DND-41 (cell line): ENCODE measurements around the gene RNASE4.

Experiments used
- ATAC-seq: fragments of 200-7000 bp; cut with Tn5 transposase; 3 replicates; pipeline ENCODE4 v1.9.1; 2021; ENCODE audit warnings: low read depth; ENCODE audit not compliant: insufficient read depth
- DNase-seq: peaks from one replicate; pipeline ENCODE4 v3.0.0-alpha.2; 2020
- H2AFZ ChIP-seq: 2 replicates; pipeline ENCODE4 v1.6.0; 2012; ENCODE audit warnings: low read depth, low read length
- H3K27ac ChIP-seq: 2 replicates; pipeline ENCODE4 v1.5.1; 2012; ENCODE audit warnings: low read length, inconsistent platforms
- H3K27me3 ChIP-seq: fragments of 200-600 bp; sonication (generic); 2 replicates; pipeline ENCODE4 v1.6.0; 2012; ENCODE audit warnings: low read length, mild to moderate bottlenecking, inconsistent platforms; ENCODE audit not compliant: insufficient read depth, poor library complexity
- H3K36me3 ChIP-seq: 2 replicates; pipeline ENCODE4 v1.5.1; 2012; ENCODE audit warnings: low read length, inconsistent platforms; ENCODE audit not compliant: insufficient read depth
- H3K4me1 ChIP-seq: 2 replicates; pipeline ENCODE4 v1.5.1; 2012; ENCODE audit warnings: mild to moderate bottlenecking, low read length; ENCODE audit not compliant: insufficient read depth
- H3K4me2 ChIP-seq: 2 replicates; pipeline ENCODE4 v1.6.0; 2012; ENCODE audit warnings: mild to moderate bottlenecking, moderate library complexity, low read length, inconsistent platforms; ENCODE audit not compliant: insufficient read depth
- H3K4me3 ChIP-seq, 2 experiments: fragments of 200-600 bp in 1 of 2; shearing (Covaris generic) in 1 of 2; 2 replicates each; pipeline ENCODE4 v1.5.1; 2012 to 2016; ENCODE audit warnings: inconsistent platforms in 2 of 2, low read length in 2 of 2, mild to moderate bottlenecking in 2 of 2, low read depth in 1 of 2, moderate library complexity in 1 of 2
- H3K79me2 ChIP-seq: 2 replicates; pipeline ENCODE4 v1.6.0; 2012; ENCODE audit warnings: low read length, inconsistent platforms; ENCODE audit not compliant: insufficient read depth
- H3K9ac ChIP-seq: 2 replicates; pipeline ENCODE4 v1.6.0; 2012; ENCODE audit warnings: low read depth, mild to moderate bottlenecking, inconsistent platforms, low read length, moderate library complexity
- H3K9me3 ChIP-seq: 2 replicates; pipeline ENCODE4 v1.5.1; 2012; ENCODE audit warnings: low read length, moderate library complexity, mild to moderate bottlenecking, inconsistent platforms; ENCODE audit not compliant: insufficient read depth, severe bottlenecking
- H4K20me1 ChIP-seq: 2 replicates; pipeline ENCODE4 v1.6.0; 2012; ENCODE audit warnings: low read length; ENCODE audit not compliant: insufficient read depth
- EZH2 ChIP-seq: IDR thresholded peaks from 3 replicates; pipeline ENCODE4 v1.6.1; 2012; ENCODE audit warnings: borderline replicate concordance, low read depth, mild to moderate bottlenecking, moderate library complexity, low read length, inconsistent platforms; ENCODE audit not compliant: severe bottlenecking
- TF ChIP-seq, protein P1 (sequence below): IDR thresholded peaks from 2 replicates; pipeline ENCODE4 v1.5.1; 2012; ENCODE audit warnings: borderline replicate concordance, low read length, moderate library complexity, mild to moderate bottlenecking; ENCODE audit not compliant: poor library complexity, severe bottlenecking; ENCODE audit errors: extremely low read depth

RNASE4 gene

DNA sequence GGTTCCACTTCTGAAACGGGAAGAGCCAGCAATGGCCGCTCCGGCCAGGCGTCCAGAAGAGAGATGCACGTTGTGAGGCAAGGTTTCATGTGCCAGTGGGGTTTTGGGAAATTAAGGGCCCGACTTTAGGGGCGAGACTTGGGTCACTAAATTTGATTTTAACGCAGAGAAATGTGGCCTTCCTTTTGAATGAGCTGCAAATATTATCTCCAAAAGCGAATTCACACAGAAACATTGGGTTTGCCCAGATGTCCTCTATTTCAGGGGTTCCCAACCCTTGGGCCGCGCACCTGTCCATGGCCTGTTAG lies 2.3 kb upstream of the RNASE4 start:
- no peak for DNase-seq
- no peaks in the 10 kb centered on the region for H3K36me3 ChIP-seq
- H2AFZ ChIP-seq = peak overlapping the region; percentile 91
- TF ChIP-seq, protein P1, sequence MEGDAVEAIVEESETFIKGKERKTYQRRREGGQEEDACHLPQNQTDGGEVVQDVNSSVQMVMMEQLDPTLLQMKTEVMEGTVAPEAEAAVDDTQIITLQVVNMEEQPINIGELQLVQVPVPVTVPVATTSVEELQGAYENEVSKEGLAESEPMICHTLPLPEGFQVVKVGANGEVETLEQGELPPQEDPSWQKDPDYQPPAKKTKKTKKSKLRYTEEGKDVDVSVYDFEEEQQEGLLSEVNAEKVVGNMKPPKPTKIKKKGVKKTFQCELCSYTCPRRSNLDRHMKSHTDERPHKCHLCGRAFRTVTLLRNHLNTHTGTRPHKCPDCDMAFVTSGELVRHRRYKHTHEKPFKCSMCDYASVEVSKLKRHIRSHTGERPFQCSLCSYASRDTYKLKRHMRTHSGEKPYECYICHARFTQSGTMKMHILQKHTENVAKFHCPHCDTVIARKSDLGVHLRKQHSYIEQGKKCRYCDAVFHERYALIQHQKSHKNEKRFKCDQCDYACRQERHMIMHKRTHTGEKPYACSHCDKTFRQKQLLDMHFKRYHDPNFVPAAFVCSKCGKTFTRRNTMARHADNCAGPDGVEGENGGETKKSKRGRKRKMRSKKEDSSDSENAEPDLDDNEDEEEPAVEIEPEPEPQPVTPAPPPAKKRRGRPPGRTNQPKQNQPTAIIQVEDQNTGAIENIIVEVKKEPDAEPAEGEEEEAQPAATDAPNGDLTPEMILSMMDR = no peak
- TF ChIP-seq EZH2 = no peak
- H3K9ac ChIP-seq = peak overlapping the region; percentile 96
- no peak for ATAC-seq
- H3K9me3 ChIP-seq = no peaks in the 10 kb centered on the region
- peak overlapping the region; percentile 93 for H3K4me2 ChIP-seq
- H3K79me2 ChIP-seq = no peaks in the 10 kb centered on the region
- no peaks in the 10 kb centered on the region for H4K20me1 ChIP-seq
- peak overlapping the region; percentile 79 to 83 for H3K4me3 ChIP-seq
- peak overlapping the region; percentile 97 for H3K27ac ChIP-seq
- peaks cover 44% of the 10 kb centered on the region for H3K4me1 ChIP-seq
- no peaks in the 10 kb centered on the region for H3K27me3 ChIP-seq

DNA sequence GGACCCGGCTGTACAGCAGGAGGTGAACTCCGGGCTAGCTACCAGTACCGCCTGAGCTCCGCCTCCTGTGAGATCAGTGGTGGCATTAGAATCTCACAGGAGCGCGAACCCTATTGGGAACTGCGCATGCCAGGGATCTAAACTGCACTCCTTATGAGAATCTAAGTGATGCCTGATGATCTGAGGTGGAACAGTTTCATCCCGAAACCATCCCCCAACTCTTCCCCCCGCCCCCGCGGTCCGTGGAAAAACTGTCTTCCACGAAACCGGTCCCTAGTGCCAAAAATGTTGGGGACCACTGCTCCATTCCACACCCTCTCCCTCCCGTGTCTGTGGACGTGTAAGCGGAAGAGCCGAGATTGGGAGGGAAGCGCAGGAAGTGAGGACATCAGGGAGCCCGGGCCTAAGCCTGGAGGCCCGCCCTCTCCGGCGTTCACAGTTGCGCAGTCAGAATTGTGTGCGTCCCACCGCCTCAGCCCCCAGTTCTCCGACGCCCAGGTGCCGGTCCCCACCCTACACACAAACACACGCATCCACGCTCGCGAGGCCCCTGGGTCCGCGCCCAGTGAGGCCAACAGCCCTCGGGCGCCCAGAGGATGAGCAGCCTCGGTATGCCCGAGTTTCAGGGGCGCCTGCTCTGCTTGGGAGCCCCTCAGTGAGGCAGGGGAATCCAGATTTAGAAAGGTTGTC lies 1.8 kb upstream of the RNASE4 start:
- H3K27ac ChIP-seq = peak overlapping the region; percentile 97
- no peaks in the 10 kb centered on the region for H3K79me2 ChIP-seq
- no peaks in the 10 kb centered on the region for H3K36me3 ChIP-seq
- DNase-seq (peak; percentile 88), ATAC-seq (peak; percentile 73)
- H3K4me3 ChIP-seq = peak overlapping the region; percentile 79 to 83
- peak overlapping the region; percentile 96 for H3K9ac ChIP-seq
- H2AFZ ChIP-seq = peak overlapping the region; percentile 91
- no peaks in the 10 kb centered on the region for H3K9me3 ChIP-seq
- H3K27me3 ChIP-seq = no peaks in the 10 kb centered on the region
- H4K20me1 ChIP-seq = no peaks in the 10 kb centered on the region
- H3K4me1 ChIP-seq = peaks cover 44% of the 10 kb centered on the region
- no peak for TF ChIP-seq EZH2
- TF ChIP-seq, protein P1 = peak; percentile 32
- H3K4me2 ChIP-seq = peak overlapping the region; percentile 93

DNA sequence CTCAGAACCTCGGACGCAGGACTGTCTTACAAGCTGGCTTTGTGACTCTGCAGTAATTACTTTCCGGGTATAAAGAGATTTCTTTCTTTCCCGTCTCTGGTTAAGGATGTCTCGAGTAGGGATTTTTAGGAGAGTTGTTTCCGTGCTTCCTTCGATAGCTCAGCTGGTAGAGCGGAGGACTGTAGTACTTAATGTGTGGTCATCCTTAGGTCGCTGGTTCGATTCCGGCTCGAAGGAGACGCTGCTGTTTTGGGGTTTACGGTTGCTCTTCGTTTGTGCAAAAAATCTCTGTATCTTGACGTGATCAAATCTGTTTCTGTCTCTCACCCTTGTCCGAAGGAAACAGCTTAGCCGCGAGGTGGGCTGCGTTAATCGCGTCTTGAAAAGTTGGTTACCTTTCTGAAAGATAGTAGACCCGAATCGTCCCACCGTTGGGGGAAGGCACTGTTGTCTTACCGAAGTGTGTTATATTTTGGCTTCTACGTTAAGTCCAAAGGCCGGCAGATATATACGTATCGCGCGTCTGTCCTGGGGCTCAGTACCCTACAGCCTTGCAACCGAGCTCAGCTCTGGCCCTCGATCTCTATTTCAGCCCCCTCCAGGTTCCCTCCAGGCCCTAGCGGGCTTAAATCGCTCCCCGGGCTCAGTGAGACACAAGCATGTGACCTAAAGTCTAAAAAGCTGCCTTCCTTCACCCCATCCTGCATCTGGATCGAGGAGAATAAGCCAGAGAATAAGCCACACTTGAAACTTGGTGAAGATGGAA lies 1.1 kb upstream of the RNASE4 start:
- H3K4me2 ChIP-seq = peak overlapping the region; percentile 93
- peak; percentile 87 for DNase-seq
- peak overlapping the region; percentile 91 for H2AFZ ChIP-seq
- peak overlapping the region; percentile 96 for H3K9ac ChIP-seq
- no peaks in the 10 kb centered on the region for H3K79me2 ChIP-seq
- TF ChIP-seq, protein P1 = no peak
- TF ChIP-seq EZH2 = no peak
- H3K9me3 ChIP-seq = no peaks in the 10 kb centered on the region
- no peaks in the 10 kb centered on the region for H3K36me3 ChIP-seq
- H4K20me1 ChIP-seq = no peaks in the 10 kb centered on the region
- H3K27ac ChIP-seq = peak overlapping the region; percentile 97
- H3K4me3 ChIP-seq = peak overlapping the region; percentile 79 to 83
- no peaks in the 10 kb centered on the region for H3K27me3 ChIP-seq
- H3K4me1 ChIP-seq = peaks cover 44% of the 10 kb centered on the region
- peak; percentile 39 for ATAC-seq
